HUES64 (cell line): ENCODE results near the gene SNRK.

Source experiments
- H3K27ac ChIP-seq: 2 replicates; pipeline ENCODE4 v1.7.0; 2013; ENCODE audit warnings: low read depth, low read length, inconsistent platforms
- H3K27me3 ChIP-seq: 2 replicates; pipeline ENCODE4 v1.6.1; 2013; ENCODE audit warnings: mild to moderate bottlenecking, low read length; ENCODE audit not compliant: insufficient read depth
- H3K36me3 ChIP-seq: 2 replicates; pipeline ENCODE4 v1.6.1; 2013; ENCODE audit warnings: mild to moderate bottlenecking, low read length; ENCODE audit not compliant: insufficient read depth
- H3K4me1 ChIP-seq: 2 replicates; pipeline ENCODE4 v1.6.1; 2013; ENCODE audit warnings: mild to moderate bottlenecking, low read length, moderate library complexity; ENCODE audit not compliant: insufficient read depth
- H3K4me3 ChIP-seq: 2 replicates; pipeline ENCODE4 v1.5.1; 2013; ENCODE audit warnings: mild to moderate bottlenecking, low read length, moderate library complexity
- H3K9ac ChIP-seq: 2 replicates; pipeline ENCODE4 v1.6.1; 2013; ENCODE audit warnings: mild to moderate bottlenecking, low read depth, low read length
- H3K9me3 ChIP-seq: 2 replicates; pipeline ENCODE4 v1.6.1; 2013; ENCODE audit warnings: low read depth, low read length; ENCODE audit not compliant: insufficient read depth
- WGBS: fragments of 150-250, 120-280 bp; methylation state at CpG from one replicate; pipeline ENCODE4 v1.1.7; 2013; ENCODE audit warnings: missing lambda C conversion rate; 5-methylcytosine and 5-hydroxymethylcytosine counted together

Gene SNRK

DNA sequence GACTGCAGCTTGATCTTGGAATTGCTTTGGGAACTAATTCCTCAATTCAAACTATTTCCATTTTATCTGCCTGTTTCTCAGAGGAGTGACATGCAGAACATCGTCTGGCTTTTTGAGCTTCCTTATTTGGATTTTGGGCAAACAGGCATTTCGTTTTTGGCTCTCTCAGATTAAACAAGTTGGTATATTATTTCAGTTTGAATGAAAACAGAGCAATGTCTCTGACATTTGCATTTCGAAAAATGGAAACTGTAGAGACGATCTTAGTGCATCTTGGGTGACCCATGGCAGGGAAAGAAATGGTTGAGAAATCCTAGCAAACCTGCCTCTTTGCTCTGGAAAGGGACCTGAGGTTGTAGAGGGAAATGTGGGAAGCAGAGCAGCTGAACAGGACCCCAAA lies 33.0 kb upstream of the SNRK start:
- Histone ChIP-seq H3K4me1 (peaks cover 7% of the 10 kb centered on the region; the same call in 1 of the 2 replicates), H3K4me3 (no peak overlapping the region), H3K27me3 (no peaks in the 10 kb centered on the region), H3K9ac (no peak overlapping the region), H3K9me3 (no peaks in the 10 kb centered on the region), H3K36me3 (no peaks in the 10 kb centered on the region), H3K27ac (no peak overlapping the region)
- WGBS: 89% methylated on average over 4 of the region's 4 CpGs

DNA sequence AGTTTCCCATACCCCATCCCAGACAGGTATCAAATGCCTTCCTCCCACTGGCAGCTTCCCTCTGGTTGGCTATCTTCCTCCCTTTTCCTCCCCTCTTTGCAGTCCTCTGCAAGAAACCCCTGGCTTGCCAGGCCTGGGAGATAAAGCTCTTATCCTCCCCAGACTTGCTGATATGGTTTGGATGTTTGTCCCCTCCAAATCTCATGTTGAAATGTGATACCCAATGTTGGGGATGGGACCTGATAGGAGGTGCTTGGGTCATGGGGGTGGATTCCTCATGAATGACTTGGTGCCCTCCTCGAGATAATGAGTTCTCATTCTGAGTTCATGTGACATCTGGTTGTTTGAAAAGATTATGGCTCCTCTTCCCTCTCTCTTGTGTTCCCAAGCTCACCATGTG lies 32.2 kb upstream of the SNRK start:
- Histone ChIP-seq H3K27ac (no peak overlapping the region), H3K27me3 (no peaks in the 10 kb centered on the region), H3K4me1 (peaks cover 7% of the 10 kb centered on the region; the same call in 1 of the 2 replicates), H3K9ac (no peak overlapping the region), H3K9me3 (no peaks in the 10 kb centered on the region), H3K4me3 (no peak overlapping the region), H3K36me3 (no peaks in the 10 kb centered on the region)
- WGBS: 61% methylated on average over 1 of the region's 1 CpG

DNA sequence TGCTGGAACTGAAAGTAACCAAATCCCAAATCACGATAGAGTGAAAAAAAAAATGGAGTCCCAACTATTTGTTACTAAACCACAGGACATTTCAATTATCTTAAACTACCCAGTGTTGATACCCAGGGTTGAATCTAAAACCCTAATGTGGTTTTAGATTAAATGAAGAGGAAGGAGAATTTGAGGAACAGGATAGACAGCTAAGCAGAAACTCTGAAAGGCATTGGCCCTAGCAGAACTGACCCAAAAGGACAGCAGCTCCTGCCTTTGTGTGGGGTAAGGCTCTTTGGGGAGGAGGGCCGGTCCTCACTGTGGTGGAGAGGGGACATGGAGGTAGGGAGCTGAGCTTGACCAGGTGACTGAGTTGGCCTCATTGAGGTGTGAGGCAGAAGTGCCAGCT lies 30.7 kb upstream of the SNRK start:
- WGBS: 89% methylated on average over 1 of the region's 2 CpGs
- no peaks in the 10 kb centered on the region for H3K27me3 ChIP-seq
- no peaks in the 10 kb centered on the region for H3K9me3 ChIP-seq
- no peaks in the 10 kb centered on the region for H3K36me3 ChIP-seq
- no peak overlapping the region for H3K9ac ChIP-seq
- H3K4me3 ChIP-seq: no peak overlapping the region
- no peak overlapping the region for H3K27ac ChIP-seq
- H3K4me1 ChIP-seq: peaks cover 7% of the 10 kb centered on the region; the same call in 1 of the 2 replicates

DNA sequence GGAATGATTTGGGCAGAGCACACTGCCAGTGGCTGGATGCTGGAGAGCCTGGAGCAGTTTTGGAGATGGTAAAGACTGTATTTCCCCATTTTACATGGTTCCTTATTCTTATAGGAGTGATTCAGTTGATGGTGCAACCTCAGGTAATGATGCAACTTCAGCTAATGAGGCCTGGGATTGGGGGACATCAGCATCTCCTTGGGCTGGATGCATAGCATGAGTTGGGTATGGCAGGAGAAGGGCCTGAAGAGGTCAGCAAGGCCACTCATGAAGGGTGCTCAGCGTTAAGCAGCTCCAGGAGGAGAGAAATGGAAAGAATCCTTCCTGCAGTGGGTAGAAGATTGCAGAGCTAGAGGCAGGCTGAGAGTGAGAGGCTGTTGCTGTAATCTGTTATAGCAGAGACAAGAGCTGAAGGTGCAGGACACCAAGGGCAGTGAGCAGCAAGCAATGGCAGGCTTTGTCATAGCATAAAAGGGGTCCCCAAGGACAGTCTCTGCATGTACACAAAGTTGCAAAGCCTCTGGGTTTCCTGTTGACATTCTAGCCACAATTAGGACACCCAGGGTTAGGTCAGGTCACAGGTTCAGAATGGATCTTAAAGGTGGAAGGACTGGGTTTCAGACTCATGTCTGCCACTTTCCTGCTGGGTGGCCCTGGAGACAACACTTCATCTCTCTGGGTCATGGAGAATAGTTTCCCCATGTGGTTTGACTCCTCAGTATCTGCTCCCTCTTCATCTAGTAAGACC lies 29.5 kb upstream of the SNRK start:
- Histone ChIP-seq H3K9ac (no peak overlapping the region), H3K27ac (no peak overlapping the region)
- WGBS: 84% methylated on average over 1 of the region's 1 CpG

DNA sequence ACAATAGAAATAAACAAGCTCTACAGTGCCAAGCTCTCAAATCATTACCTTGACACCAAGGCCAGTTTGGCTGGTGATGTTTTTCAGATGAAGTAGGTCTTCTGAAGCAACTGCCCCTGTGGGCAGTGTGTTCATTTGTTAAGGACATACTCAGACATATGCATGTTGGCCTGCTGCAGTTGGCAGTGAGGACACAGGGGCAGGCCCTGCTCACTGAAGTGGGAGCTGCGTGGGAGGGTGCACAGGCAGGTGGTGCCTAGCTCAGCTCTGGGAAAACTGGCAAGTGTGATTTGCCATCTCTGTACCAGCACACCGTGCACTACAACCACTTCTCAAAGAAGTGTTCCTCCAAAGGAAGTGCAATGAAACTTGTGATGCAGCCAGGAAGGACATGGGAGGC lies 28.5 kb upstream of the SNRK start:
- 100% methylated on average over 2 of the region's 2 CpGs for WGBS

More for the DNA sequence above, 29.5 kb upstream of the SNRK start:
- Histone ChIP-seq H3K9me3 (no peaks in the 10 kb centered on the region), H3K4me3 (no peak overlapping the region), H3K4me1 (no peaks in the 10 kb centered on the region), H3K27me3 (no peaks in the 10 kb centered on the region), H3K36me3 (no peaks in the 10 kb centered on the region)

DNA sequence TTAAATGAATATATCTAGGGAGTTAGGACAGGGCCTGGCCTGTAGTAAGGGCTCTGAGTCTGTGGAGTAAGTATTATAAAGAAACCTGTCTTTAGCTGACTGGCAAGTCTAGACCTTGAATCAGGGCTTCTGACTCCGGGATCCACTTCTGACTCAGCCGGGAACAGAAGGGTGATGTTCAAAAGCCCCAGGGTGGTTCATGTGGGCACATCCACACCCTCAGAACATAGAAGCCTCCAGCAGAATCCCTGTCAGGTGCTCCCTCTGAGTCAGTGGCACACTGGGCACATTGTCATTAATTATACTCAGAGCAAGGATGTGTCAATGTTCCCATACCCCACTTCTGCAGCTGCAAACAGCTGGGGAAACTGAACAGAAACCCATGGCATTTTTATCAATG lies 26.7 kb upstream of the SNRK start:
- H3K9me3 ChIP-seq: no peaks in the 10 kb centered on the region
- no peaks in the 10 kb centered on the region for H3K4me1 ChIP-seq
- WGBS: 89% methylated on average over 2 of the region's 2 CpGs
- no peaks in the 10 kb centered on the region for H3K36me3 ChIP-seq
- H3K4me3 ChIP-seq: no peak overlapping the region
- no peak overlapping the region for H3K9ac ChIP-seq
- no peaks in the 10 kb centered on the region for H3K27me3 ChIP-seq
- no peak overlapping the region for H3K27ac ChIP-seq

More for the DNA sequence above, 28.5 kb upstream of the SNRK start:
- no peaks in the 10 kb centered on the region for H3K4me1 ChIP-seq
- no peaks in the 10 kb centered on the region for H3K36me3 ChIP-seq
- H3K9ac ChIP-seq: no peak overlapping the region
- H3K9me3 ChIP-seq: no peaks in the 10 kb centered on the region
- no peaks in the 10 kb centered on the region for H3K27me3 ChIP-seq
- no peak overlapping the region for H3K27ac ChIP-seq
- H3K4me3 ChIP-seq: no peak overlapping the region

DNA sequence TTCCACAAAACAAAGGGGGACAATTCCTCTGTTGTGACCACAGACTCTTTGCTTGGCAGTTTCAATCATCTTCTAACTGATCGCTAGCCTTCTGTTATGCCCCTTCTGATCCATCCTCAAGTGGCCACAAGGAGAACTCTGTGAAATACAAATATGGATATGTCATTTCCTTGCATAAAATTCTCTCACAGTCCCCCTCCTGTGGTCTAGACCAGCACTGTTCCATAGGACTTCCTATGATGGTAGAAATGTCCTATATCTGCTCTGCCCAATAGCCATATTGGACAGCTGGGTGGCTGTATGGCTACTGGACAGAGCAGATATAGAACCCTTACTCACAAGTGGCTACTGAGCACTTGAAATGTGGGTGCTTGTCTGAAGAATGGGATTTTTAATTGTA lies 25.9 kb upstream of the SNRK start:
- no peaks in the 10 kb centered on the region for H3K36me3 ChIP-seq
- no peak overlapping the region for H3K9ac ChIP-seq
- 100% methylated on average over 1 of the region's 1 CpG for WGBS
- H3K27me3 ChIP-seq: no peaks in the 10 kb centered on the region
- H3K27ac ChIP-seq: no peak overlapping the region
- no peak overlapping the region for H3K4me3 ChIP-seq
- no peaks in the 10 kb centered on the region for H3K9me3 ChIP-seq
- no peaks in the 10 kb centered on the region for H3K4me1 ChIP-seq

DNA sequence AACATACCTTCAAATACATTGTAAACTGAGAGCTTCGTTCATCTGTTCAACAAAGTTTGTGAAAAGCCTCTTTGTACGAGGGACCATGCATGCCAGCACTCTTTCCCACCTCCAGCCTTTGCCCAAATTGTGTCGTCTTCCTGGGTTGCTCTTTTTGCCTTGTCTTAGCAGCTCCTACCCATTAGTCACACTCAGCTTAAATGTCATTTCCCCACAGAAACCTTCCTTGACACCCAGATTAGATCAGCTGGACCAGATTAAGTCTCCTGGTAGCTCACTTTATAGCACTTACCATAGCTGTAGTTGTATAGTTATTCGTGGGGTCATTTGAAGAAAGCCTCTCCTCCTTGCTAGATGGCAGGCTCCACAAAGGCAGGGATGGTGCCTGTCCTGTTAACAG lies 24.1 kb upstream of the SNRK start:
- Histone ChIP-seq H3K27me3 (no peaks in the 10 kb centered on the region), H3K36me3 (no peaks in the 10 kb centered on the region), H3K9ac (no peak overlapping the region), H3K4me1 (no peaks in the 10 kb centered on the region), H3K27ac (no peak overlapping the region), H3K4me3 (no peak overlapping the region), H3K9me3 (no peaks in the 10 kb centered on the region)
- 93% methylated on average over 4 of the region's 4 CpGs for WGBS

DNA sequence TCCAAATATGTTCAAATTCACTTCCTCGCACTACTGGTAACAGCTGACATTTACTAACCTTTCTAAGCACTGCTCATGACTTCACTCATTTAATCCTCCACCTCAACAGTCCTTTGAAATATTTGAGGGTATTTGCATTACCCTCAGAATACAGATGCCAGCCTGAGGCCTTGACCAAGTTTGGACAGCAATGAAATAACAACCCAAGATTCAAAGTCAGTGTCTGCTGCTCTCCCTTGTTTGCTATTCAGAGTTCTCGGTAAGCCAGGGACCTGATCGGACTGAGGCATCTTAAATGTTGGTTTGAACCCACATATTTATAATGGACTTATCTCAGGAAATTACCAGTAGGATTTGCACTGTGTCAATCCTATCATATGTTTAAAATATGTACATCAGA lies 19.9 kb upstream of the SNRK start:
- Histone ChIP-seq H3K9ac (no peak overlapping the region), H3K36me3 (no peaks in the 10 kb centered on the region), H3K27ac (no peak overlapping the region), H3K4me1 (no peaks in the 10 kb centered on the region), H3K4me3 (no peak overlapping the region), H3K27me3 (no peaks in the 10 kb centered on the region), H3K9me3 (no peaks in the 10 kb centered on the region)
- 63% methylated on average over 3 of the region's 3 CpGs for WGBS

DNA sequence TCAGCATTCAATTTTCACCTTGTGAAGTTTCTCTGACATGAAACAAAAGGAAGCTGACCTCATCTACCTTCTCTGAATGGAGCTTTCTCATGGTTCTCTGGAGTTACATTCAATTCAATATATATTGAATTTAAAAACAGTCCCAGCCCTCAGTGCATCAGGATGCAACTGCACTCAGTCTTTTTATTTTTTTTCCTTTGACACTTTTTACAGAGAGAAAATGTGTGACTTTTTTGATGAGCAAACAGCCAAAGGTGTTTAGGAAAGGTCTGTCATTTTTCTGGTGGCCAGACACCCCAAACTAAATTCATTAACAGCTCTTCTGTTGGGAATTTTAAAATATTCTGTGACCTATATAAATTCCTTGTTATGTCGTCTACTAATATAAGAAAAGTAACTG lies 19.3 kb upstream of the SNRK start:
- Histone ChIP-seq H3K4me1 (no peaks in the 10 kb centered on the region), H3K27ac (no peak overlapping the region), H3K36me3 (no peaks in the 10 kb centered on the region), H3K4me3 (no peak overlapping the region), H3K27me3 (no peaks in the 10 kb centered on the region), H3K9me3 (no peaks in the 10 kb centered on the region), H3K9ac (no peak overlapping the region)
- no CpG with 5 or more reads among the region's 1 CpG for WGBS

DNA sequence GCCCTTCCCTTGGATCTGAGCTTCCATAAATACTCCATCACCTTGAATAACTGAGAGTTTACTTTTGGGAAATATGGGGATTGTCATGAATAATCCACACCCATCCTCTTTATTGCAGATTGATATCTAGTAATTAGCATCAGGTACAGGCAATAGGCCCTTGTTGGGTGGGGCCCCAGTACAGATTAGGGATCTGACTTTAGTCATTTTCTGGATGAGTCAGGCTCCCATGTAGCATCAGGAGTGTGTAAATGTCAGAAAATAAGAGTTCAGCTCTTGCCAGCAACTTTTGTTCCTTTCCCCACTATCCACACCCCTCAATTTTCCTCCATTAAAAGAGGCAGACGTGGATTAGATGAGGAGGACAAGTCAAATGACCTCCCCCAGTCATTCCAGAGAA lies 17.7 kb upstream of the SNRK start:
- Histone ChIP-seq H3K4me3 (no peak overlapping the region), H3K27me3 (no peaks in the 10 kb centered on the region), H3K4me1 (no peaks in the 10 kb centered on the region), H3K36me3 (no peaks in the 10 kb centered on the region), H3K27ac (no peak overlapping the region), H3K9ac (no peak overlapping the region), H3K9me3 (no peaks in the 10 kb centered on the region)
- WGBS: no CpG with 5 or more reads among the region's 1 CpG

DNA sequence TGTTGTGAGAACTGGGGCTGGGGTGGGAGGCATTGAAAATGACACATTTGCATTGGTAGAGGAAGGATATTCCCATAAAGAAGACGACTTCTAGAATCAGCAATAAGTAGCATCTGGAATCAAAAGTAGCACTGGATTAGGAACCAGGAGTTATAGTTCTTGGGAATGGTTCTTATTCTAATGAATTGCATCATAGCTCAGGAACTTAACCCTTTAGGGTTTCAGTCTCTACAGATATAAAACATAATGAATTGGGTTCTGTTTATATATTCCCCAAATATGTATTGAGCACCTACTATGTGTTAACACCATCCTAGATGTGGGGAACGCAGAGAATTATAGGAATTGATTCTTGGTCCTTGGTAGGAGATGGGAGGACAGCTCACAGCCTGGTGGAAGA lies 16.3 kb upstream of the SNRK start:
- Histone ChIP-seq H3K27me3 (no peaks in the 10 kb centered on the region), H3K4me3 (no peak overlapping the region), H3K36me3 (no peaks in the 10 kb centered on the region), H3K9me3 (no peaks in the 10 kb centered on the region), H3K9ac (no peak overlapping the region), H3K27ac (no peak overlapping the region), H3K4me1 (no peaks in the 10 kb centered on the region)
- 95% methylated on average over 2 of the region's 2 CpGs for WGBS
